Activated CD4-positive, alpha-beta T cell treated with anti-CD3 and anti-CD28 coated beads, Interleukin-2, Interleukin-4, amounts not matched to agents 100 ng/mL and 50 ng/mL, durations not matched to agents 16 hours and 8 hours (primary cell): Measurements from ENCODE around the gene OTOG.

Experiments
- DNase-seq: peaks from one replicate; pipeline ENCODE4 v3.0.0-alpha.2; 2020; ENCODE audit warnings: low spot score

OTOG gene

GRCh38 chr11:17585911-17586695, 39.0 kb downstream of the OTOG start:
- DNase-seq = no peak

GRCh38 chr11:17588166-17588565, 41.1 kb downstream of the OTOG start:
- DNase-seq = no peak

- DNase-seq = no peak
These were observed 41.7 kb downstream of the OTOG start for GRCh38 chr11:17588721-17589120.

- DNase-seq = no peak
These were observed 43.4 kb downstream of the OTOG start for GRCh38 chr11:17590463-17590862.

- DNase-seq = no peak
These were observed 44.2 kb downstream of the OTOG start for GRCh38 chr11:17591293-17591692.

GRCh38 chr11:17593466-17594245, 46.6 kb downstream of the OTOG start:
- no peak for DNase-seq

- no peak for DNase-seq
These were observed 47.7 kb downstream of the OTOG start for GRCh38 chr11:17594686-17595192.

- DNase-seq = no peak
These were observed 48.7 kb downstream of the OTOG start for GRCh38 chr11:17595526-17596309.

- no peak for DNase-seq
These were observed 49.2 kb downstream of the OTOG start for GRCh38 chr11:17596310-17596669.

GRCh38 chr11:17596711-17597110, 49.7 kb downstream of the OTOG start:
- no peak for DNase-seq

GRCh38 chr11:17597770-17598169, 50.7 kb downstream of the OTOG start:
- DNase-seq = no peak

- DNase-seq = peak; percentile 71
These were observed 51.8 kb downstream of the OTOG start for GRCh38 chr11:17598700-17599459.

- DNase-seq = no peak
These were observed 52.4 kb downstream of the OTOG start for GRCh38 chr11:17599460-17599925.

GRCh38 chr11:17600316-17601255, 53.5 kb downstream of the OTOG start:
- DNase-seq = no peak

- DNase-seq = no peak
These were observed 54.2 kb downstream of the OTOG start for GRCh38 chr11:17601256-17601671.

- DNase-seq = no peak
These were observed 54.6 kb downstream of the OTOG start for GRCh38 chr11:17601676-17602075.

GRCh38 chr11:17602105-17603001, 55.3 kb downstream of the OTOG start:
- no peak for DNase-seq

- no peak for DNase-seq
These were observed 56.2 kb downstream of the OTOG start for GRCh38 chr11:17603056-17603825.
